Activated naive CD8-positive, alpha-beta T cell treated with anti-CD3 and anti-CD28 coated beads, Interleukin-2, amount 10 ng/mL, durations not matched to agents 7 days and 5 days (primary cell): ENCODE measurements around the gene BBIP1. TPM values are rescaled to one million over a fixed set of nuclear protein-coding genes. Genes with fewer than 3 reads are reported as not detected.

Experiments
- ATAC-seq: fragments of 150-1000 bp; cut with Tn5 transposase; one replicate; pipeline ENCODE4 v1.10.0; 2021; ENCODE audit warnings: low read depth, moderate library complexity
- POLR2A ChIA-PET: fragments of 350-600 bp; sonication (Branson Sonifier 250); formaldehyde crosslinking; loops from one replicate; lab custom pipeline; 2021; ENCODE audit warnings: antibody characterized with exemption; lab: Charles Lee
- DNase-seq: peaks from one replicate; pipeline ENCODE4 v3.0.0; 2021
- H3K27ac Mint-ChIP-seq: one replicate; pipeline ENCODE4 v1.8.0; 2022; ENCODE audit warnings: mild to moderate bottlenecking, mixed read lengths
- H3K27me3 Mint-ChIP-seq: one replicate; pipeline ENCODE4 v1.8.0; 2022; ENCODE audit warnings: mild to moderate bottlenecking, moderate library complexity, mixed read lengths
- H3K36me3 Mint-ChIP-seq: one replicate; pipeline ENCODE4 v1.8.0; 2021; ENCODE audit warnings: mild to moderate bottlenecking, mixed read lengths
- H3K4me1 Mint-ChIP-seq: one replicate; pipeline ENCODE4 v1.8.0; 2021; ENCODE audit warnings: mixed read lengths
- H3K4me3 Mint-ChIP-seq: one replicate; pipeline ENCODE4 v1.8.0; 2022; ENCODE audit warnings: mild to moderate bottlenecking, moderate library complexity, mixed read lengths
- H3K9me3 Mint-ChIP-seq: one replicate; pipeline ENCODE4 v1.8.0; 2021; ENCODE audit warnings: mixed read lengths
- total RNA-seq, 2 experiments: library from RNA; stranded (reverse); gene quantifications; one replicate each; pipeline ENCODE4 v1.2.3, GENCODE V29; 2021

Gene BBIP1
- total RNA-seq, 2 experiments from 2014 or later, result 33.0 to 33.8 TPM

GRCh38 chr10:110861930-110862649 lies 56.9 kb downstream of the BBIP1 start:
- H3K27me3 Mint-ChIP-seq, result no peaks in the 10 kb centered on the region
- H3K9me3 Mint-ChIP-seq, result no peaks in the 10 kb centered on the region
- no peak overlapping the region for H3K4me3 Mint-ChIP-seq
- H3K36me3 Mint-ChIP-seq, result peaks cover 1% of the 10 kb centered on the region
- POLR2A ChIA-PET, result interaction anchor here (0.7 to 6.8 kb wide), 5 partner anchors 9 to 723 kb away, joined by 4 to 53 read pairs (median 7); partner anchors contain the start of genes BBIP1, PDCD4 and SHOC2
- peak overlapping the region; percentile 97 for H3K27ac Mint-ChIP-seq
- DNase-seq (no peak), ATAC-seq (no peak)
- peaks cover 88% of the 10 kb centered on the region for H3K4me1 Mint-ChIP-seq

GRCh38 chr10:110861476-110861875 lies 57.5 kb downstream of the BBIP1 start:
- ATAC-seq (no peak), DNase-seq (no peak)
- Mint-ChIP-seq H3K27ac (peak overlapping the region; percentile 86), H3K27me3 (no peaks in the 10 kb centered on the region), H3K4me1 (peaks cover 84% of the 10 kb centered on the region), H3K36me3 (peaks cover 1% of the 10 kb centered on the region), H3K9me3 (no peaks in the 10 kb centered on the region), H3K4me3 (peak overlapping the region; percentile 29)
- POLR2A ChIA-PET, result interaction anchor here (0.6 to 6.8 kb wide), 8 partner anchors 8 to 57 kb away, joined by 3 to 53 read pairs (median 6); partner anchors contain the start of genes BBIP1, PDCD4 and SHOC2

DNA sequence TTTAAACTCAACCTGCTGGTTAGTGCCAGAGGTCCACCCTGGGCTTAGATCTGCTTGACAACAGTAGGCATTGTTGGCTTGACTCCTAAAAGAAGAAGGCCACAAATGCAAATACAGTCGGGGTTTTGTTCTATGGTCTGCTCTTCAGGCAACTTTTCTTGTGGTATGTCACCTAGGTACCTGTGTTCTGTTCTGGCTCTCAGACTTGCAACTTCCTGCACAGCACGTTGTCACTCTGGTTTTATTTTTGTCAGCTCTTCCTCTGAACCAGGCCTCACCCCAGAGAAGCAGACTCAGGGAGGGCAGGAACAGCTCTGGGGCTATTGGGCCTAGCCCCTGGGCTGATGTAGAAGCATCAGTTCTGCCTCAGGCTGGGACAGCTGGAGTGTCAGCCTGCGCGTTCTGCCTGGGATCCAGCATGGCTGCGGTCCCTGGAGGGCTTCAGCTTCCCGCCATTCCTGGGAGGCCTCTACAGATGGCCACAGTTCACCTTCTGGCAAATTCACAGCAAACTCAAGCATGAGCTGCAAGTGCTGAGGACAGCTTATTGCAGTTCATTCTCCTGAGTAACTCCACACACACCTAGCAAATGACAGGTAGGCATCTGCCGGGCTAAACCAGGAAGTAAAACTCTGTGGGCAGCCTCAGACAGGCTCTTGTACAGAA lies 58.3 kb downstream of the BBIP1 start:
- Mint-ChIP-seq H3K27me3 (no peaks in the 10 kb centered on the region), H3K9me3 (peaks cover 2% of the 10 kb centered on the region), H3K27ac (peak overlapping the region; percentile 86), H3K4me3 (peak overlapping the region; percentile 29), H3K36me3 (peaks cover 4% of the 10 kb centered on the region), H3K4me1 (peaks cover 78% of the 10 kb centered on the region)
- ATAC-seq, result peak; percentile 82
- DNase-seq, result peak; percentile 60
- POLR2A ChIA-PET, result interaction anchor here (0.6 to 6.8 kb wide), 8 partner anchors 9 to 58 kb away, joined by 3 to 53 read pairs (median 6); partner anchors contain the start of genes BBIP1, PDCD4 and SHOC2

- Mint-ChIP-seq H3K9me3 (peaks cover 5% of the 10 kb centered on the region), H3K4me3 (peak overlapping the region; percentile 29), H3K4me1 (peaks cover 71% of the 10 kb centered on the region), H3K27me3 (no peaks in the 10 kb centered on the region), H3K36me3 (peaks cover 4% of the 10 kb centered on the region), H3K27ac (peak overlapping the region; percentile 86)
- POLR2A ChIA-PET, result interaction anchor here (1.0 to 6.8 kb wide), 8 partner anchors 7 to 56 kb away, joined by 3 to 53 read pairs (median 8); partner anchors contain the start of gene PDCD4
- ATAC-seq (no peak), DNase-seq (no peak)
Measured at GRCh38 chr10:110859973-110860376, 59.0 kb downstream of the BBIP1 start.

- peaks cover 68% of the 10 kb centered on the region for H3K4me1 Mint-ChIP-seq
- H3K27me3 Mint-ChIP-seq, result no peaks in the 10 kb centered on the region
- ATAC-seq (no peak), DNase-seq (no peak)
- POLR2A ChIA-PET, result interaction anchor here (1.0 to 6.8 kb wide), 8 partner anchors 8 to 60 kb away, joined by 3 to 53 read pairs (median 9); partner anchors contain the start of genes BBIP1, PDCD4 and SHOC2
- peaks cover 6% of the 10 kb centered on the region for H3K9me3 Mint-ChIP-seq
- peaks cover 6% of the 10 kb centered on the region for H3K36me3 Mint-ChIP-seq
- H3K4me3 Mint-ChIP-seq, result peak overlapping the region; percentile 32
- peak overlapping the region; percentile 86 for H3K27ac Mint-ChIP-seq
Measured at GRCh38 chr10:110859206-110859972, 59.6 kb downstream of the BBIP1 start.

DNA sequence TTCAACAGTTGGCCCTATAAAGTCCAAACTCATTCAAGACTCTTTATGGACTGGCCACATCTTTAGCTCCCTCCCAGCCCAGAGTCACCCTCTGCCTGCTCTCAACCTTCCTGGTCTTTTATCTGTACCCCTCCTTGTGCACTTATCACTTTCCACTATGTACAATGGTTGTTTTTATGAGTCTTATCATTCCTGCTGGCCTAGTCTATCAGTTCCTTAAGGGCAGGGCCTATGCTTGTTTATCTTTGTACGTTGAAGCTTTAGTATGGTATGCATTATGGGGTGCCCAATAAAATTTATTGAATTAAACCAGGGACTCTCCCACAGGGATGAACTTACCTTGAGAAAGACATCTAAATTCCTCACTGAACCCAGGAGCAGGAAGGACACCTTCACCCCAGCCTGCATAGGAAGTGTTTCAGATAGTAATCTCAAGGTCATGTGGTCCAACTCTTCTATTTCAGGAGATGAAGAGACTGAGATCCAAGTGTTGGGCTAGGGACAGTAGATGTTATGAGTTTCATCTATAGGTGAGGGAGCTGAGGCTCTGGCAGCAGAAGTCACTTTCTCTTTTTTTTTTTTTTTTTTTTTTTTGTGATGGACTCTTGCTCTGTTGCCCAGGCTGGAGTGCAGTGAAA lies 60.6 kb downstream of the BBIP1 start:
- H3K4me1 Mint-ChIP-seq, result peaks cover 67% of the 10 kb centered on the region
- peaks cover 6% of the 10 kb centered on the region for H3K36me3 Mint-ChIP-seq
- H3K27ac Mint-ChIP-seq, result peak overlapping the region; percentile 86
- H3K27me3 Mint-ChIP-seq, result no peaks in the 10 kb centered on the region
- DNase-seq (no peak), ATAC-seq (peak; percentile 10)
- POLR2A ChIA-PET, result interaction anchor here (0.8 to 6.8 kb wide), 15 partner anchors 7 to 61 kb away, joined by 3 to 53 read pairs (median 6); partner anchors contain the start of genes BBIP1, PDCD4 and SHOC2
- H3K4me3 Mint-ChIP-seq, result peak overlapping the region; percentile 62
- H3K9me3 Mint-ChIP-seq, result peaks cover 6% of the 10 kb centered on the region

DNA sequence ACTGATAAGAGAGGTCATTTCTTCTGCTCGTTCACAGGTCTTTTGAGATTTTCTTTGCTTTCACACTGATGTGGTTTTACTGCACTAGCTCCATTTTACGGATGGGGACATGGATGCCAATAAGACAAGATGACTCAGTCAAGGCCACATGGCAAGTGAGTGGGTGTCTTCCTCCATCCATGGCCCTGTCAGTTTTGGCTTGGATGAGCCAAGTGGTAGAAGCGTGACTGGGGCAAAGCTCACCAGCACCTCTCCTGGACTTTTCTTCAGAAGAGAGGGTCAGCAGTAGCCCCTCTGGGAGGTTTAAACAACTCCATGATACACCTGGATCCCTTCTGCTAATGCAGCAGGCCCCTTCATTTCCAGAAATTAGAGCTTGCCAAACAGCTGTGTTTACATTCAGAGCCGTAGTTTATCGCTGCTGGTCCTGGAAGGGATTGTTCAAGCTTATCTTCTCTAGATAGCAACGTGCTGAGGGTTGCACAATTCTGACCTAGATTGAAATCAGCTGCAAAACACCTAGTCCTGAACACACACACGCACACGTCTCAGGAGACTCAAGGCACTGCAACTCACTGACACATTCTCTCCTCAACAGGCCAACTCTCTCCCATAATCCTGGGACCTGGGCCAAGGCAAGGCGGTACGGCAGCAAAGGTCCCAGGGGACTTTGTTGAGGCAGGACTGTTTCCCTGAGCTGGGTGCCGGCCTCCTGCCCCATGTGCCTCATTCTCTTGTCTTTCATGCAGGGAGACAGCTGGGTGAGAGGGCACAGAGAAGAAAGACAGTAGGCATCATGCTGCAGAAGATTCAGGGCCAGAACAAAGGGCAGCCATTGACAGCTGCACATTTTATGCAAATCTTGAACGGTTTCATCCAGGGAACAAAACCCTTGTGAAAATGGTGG lies 61.5 kb downstream of the BBIP1 start:
- Mint-ChIP-seq H3K27me3 (no peaks in the 10 kb centered on the region), H3K9me3 (peaks cover 6% of the 10 kb centered on the region), H3K4me3 (peak overlapping the region; percentile 39), H3K27ac (peak overlapping the region; percentile 86), H3K36me3 (peaks cover 6% of the 10 kb centered on the region), H3K4me1 (peaks cover 67% of the 10 kb centered on the region)
- POLR2A ChIA-PET, result interaction anchor here (0.8 to 6.8 kb wide), 11 partner anchors 10 to 62 kb away, joined by 3 to 53 read pairs (median 6); partner anchors contain the start of genes BBIP1, PDCD4 and SHOC2
- no peak for DNase-seq
- ATAC-seq, result no peak

- peaks cover 6% of the 10 kb centered on the region for H3K36me3 Mint-ChIP-seq
- H3K27ac Mint-ChIP-seq, result no peak overlapping the region
- H3K4me3 Mint-ChIP-seq, result no peak overlapping the region
- ATAC-seq (no peak), DNase-seq (no peak)
- H3K27me3 Mint-ChIP-seq, result no peaks in the 10 kb centered on the region
- POLR2A ChIA-PET, result interaction anchor here (0.5 to 0.6 kb wide), 2 partner anchors 9 to 11 kb away, joined by 3 read pairs; no protein-coding TSS in a partner anchor
- peaks cover 6% of the 10 kb centered on the region for H3K9me3 Mint-ChIP-seq
- H3K4me1 Mint-ChIP-seq, result peaks cover 66% of the 10 kb centered on the region
Measured at GRCh38 chr10:110853921-110854605, 64.9 kb downstream of the BBIP1 start.

- peak overlapping the region; percentile 63 for H3K4me3 Mint-ChIP-seq
- POLR2A ChIA-PET, result interaction anchor here (1.0 to 1.5 kb wide), 3 partner anchors 9 to 26 kb away, joined by 3 to 12 read pairs (median 4); partner anchors contain the start of gene PDCD4
Measured at GRCh38 chr10:110852947-110853346, 66.0 kb downstream of the BBIP1 start.

GRCh38 chr10:110852255-110852896 lies 66.6 kb downstream of the BBIP1 start:
- ATAC-seq, result peak; percentile 44
- Mint-ChIP-seq H3K27me3 (no peaks in the 10 kb centered on the region), H3K36me3 (peaks cover 6% of the 10 kb centered on the region), H3K9me3 (peaks cover 6% of the 10 kb centered on the region), H3K4me3 (peak overlapping the region; percentile 63), H3K4me1 (peaks cover 57% of the 10 kb centered on the region), H3K27ac (no peak overlapping the region)
- DNase-seq, result no peak
- POLR2A ChIA-PET, result interaction anchor here (1.0 to 1.5 kb wide), 3 partner anchors 10 to 26 kb away, joined by 3 to 12 read pairs (median 4); partner anchors contain the start of gene PDCD4

More at GRCh38 chr10:110852947-110853346, 66.0 kb downstream of the BBIP1 start:
- ATAC-seq (no peak), DNase-seq (no peak)
- Mint-ChIP-seq H3K36me3 (peaks cover 6% of the 10 kb centered on the region), H3K4me1 (peaks cover 62% of the 10 kb centered on the region), H3K9me3 (peaks cover 6% of the 10 kb centered on the region), H3K27ac (no peak overlapping the region), H3K27me3 (no peaks in the 10 kb centered on the region)
